Measurements from ENCODE around the gene GALNT1. TPM values are rescaled to one million over a fixed set of nuclear protein-coding genes. Genes with fewer than 3 reads are reported as not detected.

The GALNT1 gene
- total RNA-seq, 1 donor from 2014 or later, result 57.2 TPM

DNA sequence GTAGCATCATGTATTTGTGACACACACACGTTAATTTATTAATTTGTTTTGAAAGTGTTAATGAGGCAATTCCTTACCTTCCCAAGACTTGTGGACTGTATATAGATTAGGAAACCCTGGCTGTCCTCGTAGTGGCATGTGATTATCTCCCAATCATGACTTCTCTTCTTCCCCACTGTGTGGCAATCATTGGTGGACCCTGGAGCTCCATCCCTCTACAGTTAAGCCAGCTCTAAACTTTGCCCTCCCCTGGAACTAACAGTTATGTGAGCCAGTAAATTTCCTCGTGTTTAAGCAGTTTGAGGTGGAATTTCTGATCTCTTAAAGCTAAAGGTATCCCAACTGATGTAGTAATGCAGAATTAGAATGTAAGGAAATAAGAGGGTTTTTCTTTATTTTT lies 22.0 kb downstream of the GALNT1 start:
- intact Hi-C loops (cut with DNase I), result no loop called here
- H3K4me1 ChIP-seq, result no peaks in the 10 kb centered on the region
- TF ChIP-seq, protein P1, sequence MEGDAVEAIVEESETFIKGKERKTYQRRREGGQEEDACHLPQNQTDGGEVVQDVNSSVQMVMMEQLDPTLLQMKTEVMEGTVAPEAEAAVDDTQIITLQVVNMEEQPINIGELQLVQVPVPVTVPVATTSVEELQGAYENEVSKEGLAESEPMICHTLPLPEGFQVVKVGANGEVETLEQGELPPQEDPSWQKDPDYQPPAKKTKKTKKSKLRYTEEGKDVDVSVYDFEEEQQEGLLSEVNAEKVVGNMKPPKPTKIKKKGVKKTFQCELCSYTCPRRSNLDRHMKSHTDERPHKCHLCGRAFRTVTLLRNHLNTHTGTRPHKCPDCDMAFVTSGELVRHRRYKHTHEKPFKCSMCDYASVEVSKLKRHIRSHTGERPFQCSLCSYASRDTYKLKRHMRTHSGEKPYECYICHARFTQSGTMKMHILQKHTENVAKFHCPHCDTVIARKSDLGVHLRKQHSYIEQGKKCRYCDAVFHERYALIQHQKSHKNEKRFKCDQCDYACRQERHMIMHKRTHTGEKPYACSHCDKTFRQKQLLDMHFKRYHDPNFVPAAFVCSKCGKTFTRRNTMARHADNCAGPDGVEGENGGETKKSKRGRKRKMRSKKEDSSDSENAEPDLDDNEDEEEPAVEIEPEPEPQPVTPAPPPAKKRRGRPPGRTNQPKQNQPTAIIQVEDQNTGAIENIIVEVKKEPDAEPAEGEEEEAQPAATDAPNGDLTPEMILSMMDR (IDR thresholded peaks at IDR 0.05), result no peak
- ATAC-seq, result no peak
- no peak overlapping the region for H3K27ac ChIP-seq
- H3K9me3 ChIP-seq, result peaks cover 21% of the 10 kb centered on the region
- DNase-seq, result no peak
- no peak overlapping the region for H3K4me3 ChIP-seq
- no peaks in the 10 kb centered on the region for H3K36me3 ChIP-seq
- H3K27me3 ChIP-seq (ENCODE audit: low read depth), result no peaks in the 10 kb centered on the region

DNA sequence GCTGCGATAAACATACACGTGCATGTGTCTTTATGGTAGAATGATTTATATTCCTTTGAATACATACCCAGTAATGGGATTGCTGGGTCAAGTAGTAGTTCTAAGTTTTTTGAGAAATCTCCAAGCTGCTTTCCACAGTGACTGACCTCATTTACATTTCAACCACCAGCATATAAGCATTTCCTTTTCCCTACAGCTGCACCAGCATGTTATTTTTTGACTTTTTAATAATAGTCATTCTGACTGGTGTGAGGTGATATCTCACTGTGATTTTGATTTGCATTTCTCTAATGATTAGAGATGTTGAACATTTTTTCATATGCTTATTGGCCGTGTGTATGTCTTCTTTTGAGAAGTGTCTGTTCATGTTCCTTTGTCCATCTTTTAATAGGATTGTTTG lies 22.8 kb downstream of the GALNT1 start:
- Histone ChIP-seq H3K9me3 (peaks cover 21% of the 10 kb centered on the region), H3K4me1 (no peaks in the 10 kb centered on the region), H3K36me3 (no peaks in the 10 kb centered on the region), H3K27ac (no peak overlapping the region), H3K27me3 (ENCODE audit: low read depth) (no peaks in the 10 kb centered on the region), H3K4me3 (no peak overlapping the region)
- TF ChIP-seq, protein P1 (IDR thresholded peaks at IDR 0.05), result no peak
- intact Hi-C loops (cut with DNase I), result no loop called here
- ATAC-seq, result no peak
- no peak for DNase-seq

DNA sequence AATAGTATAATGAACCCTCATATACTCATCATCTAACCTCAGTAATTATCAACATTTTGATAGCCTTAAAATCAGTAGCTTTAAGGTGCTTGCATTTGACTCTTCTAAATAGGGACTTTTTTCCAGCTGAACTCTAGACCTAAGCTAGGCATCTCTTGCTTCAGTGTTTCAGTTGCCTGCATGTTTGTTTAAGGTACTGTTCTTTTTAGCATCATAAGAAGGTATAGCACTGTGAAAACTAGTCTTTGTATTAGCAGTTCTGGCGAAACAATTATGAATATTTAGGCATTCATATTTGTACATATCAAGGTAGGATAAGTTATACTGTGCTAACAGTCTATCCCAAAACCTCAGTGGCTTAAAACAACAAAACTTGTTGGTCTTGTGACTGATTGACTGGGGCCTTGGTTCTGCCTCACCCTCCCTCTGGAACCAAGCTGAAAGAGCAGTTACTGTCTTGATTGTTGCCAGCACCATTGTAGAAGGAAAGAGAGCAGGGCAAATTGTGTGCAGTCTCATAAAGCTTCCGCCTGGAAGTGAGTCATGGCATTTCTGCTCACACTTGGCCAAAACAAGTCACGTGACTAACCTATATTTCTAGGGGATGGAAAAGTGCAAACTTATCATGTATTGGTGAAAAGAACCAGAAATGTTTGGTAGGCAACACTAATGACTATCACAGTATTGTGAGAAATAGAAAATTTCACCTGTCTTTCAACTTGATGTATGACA lies 24.3 kb downstream of the GALNT1 start:
- no peak for ATAC-seq
- no peak overlapping the region for H3K4me3 ChIP-seq
- H3K27ac ChIP-seq, result no peak overlapping the region
- H3K9me3 ChIP-seq, result peaks cover 21% of the 10 kb centered on the region
- H3K4me1 ChIP-seq, result peaks cover 6% of the 10 kb centered on the region
- DNase-seq, result no peak
- H3K36me3 ChIP-seq, result no peaks in the 10 kb centered on the region
- TF ChIP-seq, protein P1 (IDR thresholded peaks at IDR 0.05), result no peak
- H3K27me3 ChIP-seq (ENCODE audit: low read depth), result no peaks in the 10 kb centered on the region
- intact Hi-C loops (cut with DNase I), result no loop called here

- Histone ChIP-seq H3K4me1 (peaks cover 9% of the 10 kb centered on the region), H3K36me3 (no peaks in the 10 kb centered on the region), H3K27me3 (ENCODE audit: low read depth) (no peaks in the 10 kb centered on the region), H3K4me3 (no peak overlapping the region), H3K27ac (no peak overlapping the region), H3K9me3 (no peaks in the 10 kb centered on the region)
- TF ChIP-seq, protein P1 (IDR thresholded peaks at IDR 0.05), result no peak
- DNase-seq, result no peak
- no peak for ATAC-seq
- intact Hi-C loops (cut with DNase I), result no loop called here
Observed at GRCh38 chr18:35609236-35609635, 27.7 kb downstream of the GALNT1 start.

- intact Hi-C loops (cut with DNase I), result no loop called here
- H3K27me3 ChIP-seq (ENCODE audit: low read depth), result no peaks in the 10 kb centered on the region
- TF ChIP-seq, protein P1 (IDR thresholded peaks at IDR 0.05), result no peak
- ATAC-seq, result no peak
- H3K27ac ChIP-seq, result no peak overlapping the region
- DNase-seq, result no peak
- H3K4me1 ChIP-seq, result peaks cover 9% of the 10 kb centered on the region
- no peaks in the 10 kb centered on the region for H3K36me3 ChIP-seq
- H3K9me3 ChIP-seq, result no peaks in the 10 kb centered on the region
- H3K4me3 ChIP-seq, result no peak overlapping the region
Observed at GRCh38 chr18:35610089-35610488, 28.5 kb downstream of the GALNT1 start.
